ENCODE results near the gene CALHM4.
"Not testable (repeated sequence)": the region's sequence is repeated elsewhere in the genome, so short reads cannot be mapped to it uniquely, and the experiment has no call there.

Gene CALHM4

GRCh38 chr6:116595247-116595646 lies 41.7 kb downstream of the CALHM4 start:
- no peak for TF ChIP-seq CTCF (IDR thresholded peaks at IDR 0.05; ENCODE audit: extremely low read depth, missing control alignments)
- DNase-seq (ENCODE audit: low spot score): no peak

GRCh38 chr6:116596815-116597214 lies 43.3 kb downstream of the CALHM4 start:
- no peak for TF ChIP-seq CTCF (IDR thresholded peaks at IDR 0.05; ENCODE audit: extremely low read depth, missing control alignments)
- DNase-seq (ENCODE audit: low spot score): no peak

- DNase-seq (ENCODE audit: low spot score): not testable (repeated sequence)
Measured at GRCh38 chr6:116603916-116604315, 50.4 kb downstream of the CALHM4 start.

- not testable (repeated sequence) for DNase-seq (ENCODE audit: low spot score)
Measured at GRCh38 chr6:116604868-116605267, 51.3 kb downstream of the CALHM4 start.

GRCh38 chr6:116605935-116606334 lies 52.4 kb downstream of the CALHM4 start:
- no peak for DNase-seq (ENCODE audit: low spot score)
- TF ChIP-seq CTCF (IDR thresholded peaks at IDR 0.05; ENCODE audit: extremely low read depth, missing control alignments): no peak

Data from GM20000 (cell line).